SK-N-SH (cell line): Measurements from ENCODE around the gene KNDC1. TPM values are rescaled to one million over a fixed set of nuclear protein-coding genes. Genes with fewer than 3 reads are reported as not detected.

Experiments used
- CTCF ChIA-PET: fragments of 300-600, 350-600 bp; formaldehyde crosslinking; extraction: SDS; loops from one replicate; lab custom pipeline; 2021; lab: Yijun Ruan, JAX
- POLR2A ChIA-PET: fragments of 350-600 bp; sonication (Branson Sonifier 250); formaldehyde crosslinking; extraction: SDS; loops from one replicate; lab custom pipeline; 2020; ENCODE audit warnings: antibody characterized with exemption, inconsistent platforms; lab: Yijun Ruan, JAX
- DNase-seq: peaks from one replicate; pipeline ENCODE4 v3.0.0; 2012
- H2AFZ ChIP-seq: fragments of 200-600 bp; sonication (generic); 2 replicates; pipeline ENCODE4 v1.8.1; 2016; ENCODE audit warnings: antibody characterized with exemption, mild to moderate bottlenecking, low read depth
- H3F3A ChIP-seq: fragments of 200-600 bp; sonication (generic); replicated peaks from 2 replicates; pipeline ENCODE3; 2016; ENCODE audit warnings: antibody characterized with exemption, mild to moderate bottlenecking; ENCODE audit not compliant: insufficient read depth
- H3K27ac ChIP-seq, 2 experiments: fragments of 200-500 bp in 1 of 2; fragments of 200-600 bp in 1 of 2; sonication (Bioruptor generic) in 1 of 2; sonication (generic), shearing (Covaris generic) in 1 of 2; 2 replicates each; pipeline versions ENCODE4 v1.5.1 to v1.6.1; 2014 to 2016; ENCODE audit warnings: low read depth in 2 of 2, inconsistent platforms in 1 of 2, low read length in 1 of 2, mild to moderate bottlenecking in 1 of 2, mixed read lengths in 1 of 2
- H3K27me3 ChIP-seq: fragments of 200-600 bp; sonication (generic), shearing (Covaris generic); 2 replicates; pipeline ENCODE4 v1.6.1; 2016; ENCODE audit warnings: mixed run types; ENCODE audit not compliant: insufficient read depth
- H3K36me3 ChIP-seq, 2 experiments: fragments of 200-500 bp in 1 of 2; fragments of 200-600 bp in 1 of 2; sonication (Bioruptor generic) in 1 of 2; sonication (generic) in 1 of 2; replicated peaks in 1 of 2; 2 replicates each; pipeline versions ENCODE3 to v1.5.1; 2014 to 2016; ENCODE audit warnings: low read length in 1 of 2, mild to moderate bottlenecking in 1 of 2; ENCODE audit not compliant: insufficient read depth in 2 of 2, control insufficient read depth in 1 of 2
- H3K4me1 ChIP-seq, 2 experiments: fragments of 200-500 bp in 1 of 2; fragments of 200-600 bp in 1 of 2; sonication (Bioruptor generic) in 1 of 2; sonication (generic), shearing (Covaris generic) in 1 of 2; 2 replicates each; pipeline versions ENCODE4 v1.5.1 to v1.6.1; 2014 to 2016; ENCODE audit warnings: low read depth in 1 of 2, low read length in 1 of 2, mixed run types in 1 of 2; ENCODE audit not compliant: insufficient read depth in 2 of 2, control insufficient read depth in 1 of 2
- H3K4me2 ChIP-seq: fragments of 200-600 bp; sonication (generic), shearing (Covaris generic); 2 replicates; pipeline ENCODE4 v1.6.1; 2017; ENCODE audit warnings: mixed run types
- H3K4me3 ChIP-seq, 2 experiments: fragments of 200-500 bp in 1 of 2; fragments of 200-600 bp in 1 of 2; sonication (Bioruptor generic) in 1 of 2; sonication (generic), shearing (Covaris generic) in 1 of 2; 2 replicates each; pipeline versions ENCODE4 v1.5.1 to v1.8.1; 2014 to 2016; ENCODE audit warnings: low read depth in 2 of 2, inconsistent platforms in 1 of 2, low read length in 1 of 2, mild to moderate bottlenecking in 1 of 2, mixed read lengths in 1 of 2, moderate library complexity in 1 of 2
- H3K79me2 ChIP-seq: fragments of 200-600 bp; sonication (generic); 2 replicates; pipeline ENCODE4 v1.8.1; 2017; ENCODE audit warnings: mild to moderate bottlenecking; ENCODE audit not compliant: insufficient read depth
- H3K9ac ChIP-seq: fragments of 200-600 bp; sonication (generic); 2 replicates; pipeline ENCODE4 v1.6.1; 2017; ENCODE audit warnings: mixed run types
- H3K9me2 ChIP-seq: fragments of 200-600 bp; sonication (generic); 2 replicates; pipeline ENCODE4 v1.6.1; 2017; ENCODE audit warnings: mixed run types
- H3K9me3 ChIP-seq: fragments of 200-600 bp; sonication (generic); 2 replicates; pipeline ENCODE4 v1.6.1; 2017; ENCODE audit warnings: mixed run types, mild to moderate bottlenecking, moderate library complexity
- H4K20me1 ChIP-seq: fragments of 200-600 bp; sonication (generic); 2 replicates; pipeline ENCODE4 v1.6.1; 2017; ENCODE audit warnings: mild to moderate bottlenecking, mixed run types; ENCODE audit not compliant: insufficient read depth
- CHD2 ChIP-seq: fragments of 150-350 bp; IDR thresholded peaks from 2 replicates; pipeline ENCODE4 v1.6.1; 2018; ENCODE audit warnings: low read length; ENCODE audit not compliant: partially characterized antibody
- ELF1 ChIP-seq: IDR thresholded peaks from 2 replicates; pipeline ENCODE4 v1.4.0; 2012
- EZH2phosphoT487 ChIP-seq: fragments of 200-600 bp; sonication (generic); IDR thresholded peaks from 2 replicates; pipeline ENCODE4 v1.6.1; 2017; ENCODE audit warnings: low read depth, mixed run types, mild to moderate bottlenecking, antibody characterized with exemption, moderate library complexity, borderline replicate concordance
- FOXJ3 ChIP-seq: sonication (generic); formaldehyde crosslinking; IDR thresholded peaks from 2 replicates; pipeline ENCODE4 v1.5.1; 2020; ENCODE audit warnings: mild to moderate bottlenecking, missing genetic modification reagents
- FOXM1 ChIP-seq: IDR thresholded peaks from 2 replicates; pipeline ENCODE4 v1.4.0; 2012; ENCODE audit warnings: low read depth, mild to moderate bottlenecking
- GABPA ChIP-seq: IDR thresholded peaks from 2 replicates; pipeline ENCODE4 v1.4.0; 2012; ENCODE audit warnings: low read depth, mild to moderate bottlenecking
- MXI1 ChIP-seq: IDR thresholded peaks from 2 replicates; pipeline ENCODE4 v1.6.1; 2012; ENCODE audit warnings: mild to moderate bottlenecking, low read depth, low read length, improper control_type of control experiment
- RAD21 ChIP-seq: IDR thresholded peaks from 2 replicates; pipeline ENCODE4 v1.6.1; 2012; ENCODE audit warnings: mild to moderate bottlenecking, low read length
- RCOR1 ChIP-seq: fragments of 150-350 bp; IDR thresholded peaks from 2 replicates; pipeline ENCODE4 v1.6.1; 2017; ENCODE audit warnings: antibody characterized with exemption, low read length
- TEAD4 ChIP-seq: IDR thresholded peaks from 2 replicates; pipeline ENCODE4 v1.4.0; 2012; ENCODE audit warnings: mild to moderate bottlenecking, borderline replicate concordance; ENCODE audit not compliant: insufficient read depth
- YY1 ChIP-seq: IDR thresholded peaks from 2 replicates; pipeline ENCODE4 v1.4.0; 2012; ENCODE audit warnings: low read depth, mild to moderate bottlenecking
- WGBS: methylation state at CpG from one replicate; pipeline ENCODE4 v1.1.6; 2017; ENCODE audit warnings: low lambda C conversion rate; 5-methylcytosine and 5-hydroxymethylcytosine counted together
- polyA plus RNA-seq, 3 experiments: library from polyadenylated mRNA; depleted of rRNA; stranded (reverse); fragments of >200 nt; gene quantifications; 2 replicates each; pipeline ENCODE4 v1.2.3, GENCODE V29; 2012
- TF ChIP-seq, protein P1 (sequence below): fragments of 200-600 bp; sonication (generic); IDR thresholded peaks from 2 replicates; pipeline ENCODE4 v1.6.1; 2017; ENCODE audit warnings: antibody characterized with exemption, mild to moderate bottlenecking, moderate library complexity
- TF ChIP-seq, protein P2 (sequence below): IDR thresholded peaks from 2 replicates; pipeline ENCODE4; 2012
- TF ChIP-seq, protein P3 (sequence below): IDR thresholded peaks from 2 replicates; pipeline ENCODE4 v1.6.1; 2012; ENCODE audit warnings: mild to moderate bottlenecking, low read depth, low read length, moderate library complexity
- TF ChIP-seq, protein P4 (sequence below): IDR thresholded peaks from 2 replicates; pipeline ENCODE4 v1.4.0; 2012; ENCODE audit warnings: low read depth, borderline replicate concordance

Gene KNDC1
- polyA plus RNA-seq, 1 of the 3 experiments (the other 2 are of a cell fraction) = 1.4 TPM

DNA sequence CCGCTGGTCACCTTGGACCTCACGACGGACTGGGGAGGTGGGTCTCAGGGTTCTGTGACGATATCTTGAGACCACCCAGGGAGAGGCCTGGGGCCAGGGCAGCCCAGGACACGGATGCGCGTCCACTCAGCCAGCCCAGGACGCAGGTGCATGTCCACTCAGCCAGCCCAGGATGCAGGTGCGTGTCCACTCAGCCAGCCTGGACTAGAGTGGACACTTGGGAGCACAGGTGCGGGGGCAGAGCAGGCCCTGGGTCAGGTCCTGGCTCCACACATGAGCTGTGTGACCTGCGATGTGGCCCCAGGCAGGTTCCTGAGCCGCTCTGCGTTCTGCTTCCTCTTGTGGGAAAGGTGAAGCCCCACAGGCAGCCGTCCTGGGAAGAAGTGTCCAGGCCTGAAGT lies 22.2 kb downstream of the KNDC1 start:
- H3K79me2 ChIP-seq = no peaks in the 10 kb centered on the region
- CTCF ChIA-PET = no interaction called here
- H3K36me3 ChIP-seq = no peaks in the 10 kb centered on the region
- no peak overlapping the region for H3K4me2 ChIP-seq
- no peaks in the 10 kb centered on the region for H4K20me1 ChIP-seq
- TF ChIP-seq, protein P1, sequence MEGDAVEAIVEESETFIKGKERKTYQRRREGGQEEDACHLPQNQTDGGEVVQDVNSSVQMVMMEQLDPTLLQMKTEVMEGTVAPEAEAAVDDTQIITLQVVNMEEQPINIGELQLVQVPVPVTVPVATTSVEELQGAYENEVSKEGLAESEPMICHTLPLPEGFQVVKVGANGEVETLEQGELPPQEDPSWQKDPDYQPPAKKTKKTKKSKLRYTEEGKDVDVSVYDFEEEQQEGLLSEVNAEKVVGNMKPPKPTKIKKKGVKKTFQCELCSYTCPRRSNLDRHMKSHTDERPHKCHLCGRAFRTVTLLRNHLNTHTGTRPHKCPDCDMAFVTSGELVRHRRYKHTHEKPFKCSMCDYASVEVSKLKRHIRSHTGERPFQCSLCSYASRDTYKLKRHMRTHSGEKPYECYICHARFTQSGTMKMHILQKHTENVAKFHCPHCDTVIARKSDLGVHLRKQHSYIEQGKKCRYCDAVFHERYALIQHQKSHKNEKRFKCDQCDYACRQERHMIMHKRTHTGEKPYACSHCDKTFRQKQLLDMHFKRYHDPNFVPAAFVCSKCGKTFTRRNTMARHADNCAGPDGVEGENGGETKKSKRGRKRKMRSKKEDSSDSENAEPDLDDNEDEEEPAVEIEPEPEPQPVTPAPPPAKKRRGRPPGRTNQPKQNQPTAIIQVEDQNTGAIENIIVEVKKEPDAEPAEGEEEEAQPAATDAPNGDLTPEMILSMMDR = no peak
- TF ChIP-seq FOXM1 = no peak
- TF ChIP-seq GABPA = no peak
- no peak for TF ChIP-seq ELF1
- TF ChIP-seq, protein P2, sequence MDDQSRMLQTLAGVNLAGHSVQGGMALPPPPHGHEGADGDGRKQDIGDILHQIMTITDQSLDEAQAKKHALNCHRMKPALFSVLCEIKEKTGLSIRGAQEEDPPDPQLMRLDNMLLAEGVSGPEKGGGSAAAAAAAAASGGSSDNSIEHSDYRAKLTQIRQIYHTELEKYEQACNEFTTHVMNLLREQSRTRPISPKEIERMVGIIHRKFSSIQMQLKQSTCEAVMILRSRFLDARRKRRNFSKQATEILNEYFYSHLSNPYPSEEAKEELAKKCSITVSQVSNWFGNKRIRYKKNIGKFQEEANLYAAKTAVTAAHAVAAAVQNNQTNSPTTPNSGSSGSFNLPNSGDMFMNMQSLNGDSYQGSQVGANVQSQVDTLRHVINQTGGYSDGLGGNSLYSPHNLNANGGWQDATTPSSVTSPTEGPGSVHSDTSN = no peak
- no peak for TF ChIP-seq CHD2
- POLR2A ChIA-PET = no interaction called here
- H3K4me1 ChIP-seq = peaks cover 0 to 7% of the 10 kb centered on the region in 2 experiments; a peak in 1 of 4 replicates
- no peak for DNase-seq
- no peak overlapping the region for H2AFZ ChIP-seq
- peaks cover 10% of the 10 kb centered on the region for H3F3A ChIP-seq
- no peak overlapping the region for H3K4me3 ChIP-seq
- H3K9me2 ChIP-seq = no peaks in the 10 kb centered on the region
- 61% methylated on average over 5 of the region's 14 CpGs for WGBS
- no peaks in the 10 kb centered on the region; the same call in 1 of the 2 replicates for H3K27me3 ChIP-seq
- no peaks in the 10 kb centered on the region for H3K9me3 ChIP-seq
- H3K27ac ChIP-seq = no peak overlapping the region
- H3K9ac ChIP-seq = no peak overlapping the region

DNA sequence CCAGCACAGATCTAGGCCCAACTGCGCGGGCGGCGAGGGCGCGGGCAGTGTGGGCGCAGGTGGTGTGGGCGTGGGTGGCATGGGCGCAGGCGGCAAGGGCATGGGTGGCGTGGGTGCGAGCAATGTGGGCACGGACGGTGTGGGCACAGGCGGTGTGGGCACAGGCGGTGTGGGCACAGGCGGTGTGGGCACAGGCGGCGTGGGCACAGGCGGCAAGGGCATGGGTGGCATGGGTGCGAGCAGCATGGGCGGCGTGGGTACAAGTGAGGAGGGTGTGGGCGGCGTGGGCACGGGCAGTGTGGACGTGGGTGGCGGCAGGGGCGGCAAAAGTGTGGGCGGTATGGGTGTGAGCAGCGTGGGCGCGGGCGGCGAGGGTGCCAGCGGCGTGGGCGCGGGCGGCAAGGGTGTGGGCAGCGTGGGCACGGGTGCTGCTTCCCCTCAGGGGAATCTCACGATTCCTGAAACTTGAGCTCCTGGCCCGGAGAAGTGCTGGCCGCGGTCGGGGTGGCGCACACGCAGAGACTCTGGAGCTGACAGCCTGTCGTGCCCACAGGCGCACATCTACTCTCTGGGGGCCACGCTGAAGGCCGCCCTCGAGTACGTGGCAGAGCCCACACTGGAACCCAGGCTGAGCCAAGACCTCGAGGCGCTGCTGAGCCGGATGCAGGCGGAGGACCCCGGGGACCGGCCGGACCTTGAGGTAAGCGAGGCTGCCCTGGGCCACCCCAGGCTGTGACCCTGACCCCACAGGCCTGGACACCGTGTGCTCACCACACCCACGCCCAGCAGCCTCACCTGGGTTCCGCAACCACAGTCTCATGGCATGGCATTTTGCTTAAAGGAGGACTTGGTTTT lies 23.0 kb downstream of the KNDC1 start:
- no peak overlapping the region for H2AFZ ChIP-seq
- H3K27me3 ChIP-seq = no peaks in the 10 kb centered on the region; the same call in 1 of the 2 replicates
- peaks cover 2% of the 10 kb centered on the region for H3F3A ChIP-seq
- no peak overlapping the region for H3K4me3 ChIP-seq
- H3K36me3 ChIP-seq = no peaks in the 10 kb centered on the region
- WGBS = 80% methylated on average over 46 of the region's 66 CpGs
- DNase-seq = no peak
- H3K9ac ChIP-seq = no peak overlapping the region
- no peak overlapping the region for H3K4me2 ChIP-seq
- no peaks in the 10 kb centered on the region for H3K9me3 ChIP-seq
- no peak overlapping the region for H3K27ac ChIP-seq
- H4K20me1 ChIP-seq = no peaks in the 10 kb centered on the region
- peaks cover 0 to 7% of the 10 kb centered on the region in 2 experiments; a peak in 1 of 4 replicates for H3K4me1 ChIP-seq
- no peaks in the 10 kb centered on the region for H3K79me2 ChIP-seq
- POLR2A ChIA-PET = no interaction called here
- CTCF ChIA-PET = no interaction called here
- H3K9me2 ChIP-seq = no peaks in the 10 kb centered on the region
- TF ChIP-seq, protein P3, sequence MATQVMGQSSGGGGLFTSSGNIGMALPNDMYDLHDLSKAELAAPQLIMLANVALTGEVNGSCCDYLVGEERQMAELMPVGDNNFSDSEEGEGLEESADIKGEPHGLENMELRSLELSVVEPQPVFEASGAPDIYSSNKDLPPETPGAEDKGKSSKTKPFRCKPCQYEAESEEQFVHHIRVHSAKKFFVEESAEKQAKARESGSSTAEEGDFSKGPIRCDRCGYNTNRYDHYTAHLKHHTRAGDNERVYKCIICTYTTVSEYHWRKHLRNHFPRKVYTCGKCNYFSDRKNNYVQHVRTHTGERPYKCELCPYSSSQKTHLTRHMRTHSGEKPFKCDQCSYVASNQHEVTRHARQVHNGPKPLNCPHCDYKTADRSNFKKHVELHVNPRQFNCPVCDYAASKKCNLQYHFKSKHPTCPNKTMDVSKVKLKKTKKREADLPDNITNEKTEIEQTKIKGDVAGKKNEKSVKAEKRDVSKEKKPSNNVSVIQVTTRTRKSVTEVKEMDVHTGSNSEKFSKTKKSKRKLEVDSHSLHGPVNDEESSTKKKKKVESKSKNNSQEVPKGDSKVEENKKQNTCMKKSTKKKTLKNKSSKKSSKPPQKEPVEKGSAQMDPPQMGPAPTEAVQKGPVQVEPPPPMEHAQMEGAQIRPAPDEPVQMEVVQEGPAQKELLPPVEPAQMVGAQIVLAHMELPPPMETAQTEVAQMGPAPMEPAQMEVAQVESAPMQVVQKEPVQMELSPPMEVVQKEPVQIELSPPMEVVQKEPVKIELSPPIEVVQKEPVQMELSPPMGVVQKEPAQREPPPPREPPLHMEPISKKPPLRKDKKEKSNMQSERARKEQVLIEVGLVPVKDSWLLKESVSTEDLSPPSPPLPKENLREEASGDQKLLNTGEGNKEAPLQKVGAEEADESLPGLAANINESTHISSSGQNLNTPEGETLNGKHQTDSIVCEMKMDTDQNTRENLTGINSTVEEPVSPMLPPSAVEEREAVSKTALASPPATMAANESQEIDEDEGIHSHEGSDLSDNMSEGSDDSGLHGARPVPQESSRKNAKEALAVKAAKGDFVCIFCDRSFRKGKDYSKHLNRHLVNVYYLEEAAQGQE = no peak
- TF ChIP-seq GABPA (no peak), TEAD4 (no peak), MXI1 (no peak), RCOR1 (no peak), RAD21 (no peak), YY1 (no peak), EZH2phosphoT487 (no peak), CHD2 (no peak), FOXJ3 (CRISPR knock-in tag) (no peak), ELF1 (no peak)
- TF ChIP-seq, protein P4, sequence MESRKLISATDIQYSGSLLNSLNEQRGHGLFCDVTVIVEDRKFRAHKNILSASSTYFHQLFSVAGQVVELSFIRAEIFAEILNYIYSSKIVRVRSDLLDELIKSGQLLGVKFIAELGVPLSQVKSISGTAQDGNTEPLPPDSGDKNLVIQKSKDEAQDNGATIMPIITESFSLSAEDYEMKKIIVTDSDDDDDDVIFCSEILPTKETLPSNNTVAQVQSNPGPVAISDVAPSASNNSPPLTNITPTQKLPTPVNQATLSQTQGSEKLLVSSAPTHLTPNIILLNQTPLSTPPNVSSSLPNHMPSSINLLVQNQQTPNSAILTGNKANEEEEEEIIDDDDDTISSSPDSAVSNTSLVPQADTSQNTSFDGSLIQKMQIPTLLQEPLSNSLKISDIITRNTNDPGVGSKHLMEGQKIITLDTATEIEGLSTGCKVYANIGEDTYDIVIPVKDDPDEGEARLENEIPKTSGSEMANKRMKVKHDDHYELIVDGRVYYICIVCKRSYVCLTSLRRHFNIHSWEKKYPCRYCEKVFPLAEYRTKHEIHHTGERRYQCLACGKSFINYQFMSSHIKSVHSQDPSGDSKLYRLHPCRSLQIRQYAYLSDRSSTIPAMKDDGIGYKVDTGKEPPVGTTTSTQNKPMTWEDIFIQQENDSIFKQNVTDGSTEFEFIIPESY = no peak
- TF ChIP-seq, protein P2 = no peak
